Activated T-cell treated with anti-CD3 and anti-CD28 coated beads, Interleukin-2, amount 50 U/mL, for 72 hours (primary cell): ENCODE data around the gene DSTN. TPM values are rescaled to one million over a fixed set of nuclear protein-coding genes. Genes with fewer than 3 reads are reported as not detected.
A peak's percentile ranks its signal among the peaks of the same experiment; 100 is the strongest.

Experiments
- ATAC-seq, 2 donors: fragments of 150-1000 bp; cut with Tn5 transposase; replicated peaks in 1 of 2; 2 replicates each; pipeline ENCODE4 v1.10.0; 2021; ENCODE audit warnings: moderate library complexity in 2 of 2, mild to moderate bottlenecking in 1 of 2
- DNase-seq, 2 donors: peaks; one replicate each; pipeline ENCODE4 v3.0.0; 2021 to 2022; ENCODE audit warnings: mixed read lengths in 1 of 2
- H3K27ac Mint-ChIP-seq: one replicate; pipeline ENCODE4 v1.8.0; 2022; ENCODE audit warnings: mild to moderate bottlenecking, moderate library complexity, mixed read lengths
- H3K27me3 Mint-ChIP-seq: one replicate; pipeline ENCODE4 v1.8.0; 2022; ENCODE audit warnings: low read depth, mixed read lengths
- H3K36me3 Mint-ChIP-seq, 2 donors: one replicate each; pipeline ENCODE4 v1.8.0; 2022; ENCODE audit warnings: mixed read lengths in 2 of 2, mild to moderate bottlenecking in 1 of 2; ENCODE audit not compliant: insufficient read depth in 2 of 2
- H3K4me1 Mint-ChIP-seq: one replicate; pipeline ENCODE4 v1.8.0; 2022; ENCODE audit warnings: low read depth, mixed read lengths
- H3K4me3 Mint-ChIP-seq, 2 donors: one replicate each; pipeline ENCODE4 v1.8.0; 2022; ENCODE audit warnings: mild to moderate bottlenecking in 2 of 2, mixed read lengths in 2 of 2, moderate library complexity in 2 of 2
- H3K9me3 Mint-ChIP-seq, 2 donors: one replicate each; pipeline ENCODE4 v1.8.0; 2022; ENCODE audit warnings: mixed read lengths in 2 of 2
- total RNA-seq, 2 donors: library from RNA; stranded (reverse); gene quantifications; one replicate each; pipeline ENCODE4 v1.2.3, GENCODE V29; 2022

DSTN gene
- total RNA-seq, 2 donors from 2014 or later: 62.8 to 70.4 TPM

DNA sequence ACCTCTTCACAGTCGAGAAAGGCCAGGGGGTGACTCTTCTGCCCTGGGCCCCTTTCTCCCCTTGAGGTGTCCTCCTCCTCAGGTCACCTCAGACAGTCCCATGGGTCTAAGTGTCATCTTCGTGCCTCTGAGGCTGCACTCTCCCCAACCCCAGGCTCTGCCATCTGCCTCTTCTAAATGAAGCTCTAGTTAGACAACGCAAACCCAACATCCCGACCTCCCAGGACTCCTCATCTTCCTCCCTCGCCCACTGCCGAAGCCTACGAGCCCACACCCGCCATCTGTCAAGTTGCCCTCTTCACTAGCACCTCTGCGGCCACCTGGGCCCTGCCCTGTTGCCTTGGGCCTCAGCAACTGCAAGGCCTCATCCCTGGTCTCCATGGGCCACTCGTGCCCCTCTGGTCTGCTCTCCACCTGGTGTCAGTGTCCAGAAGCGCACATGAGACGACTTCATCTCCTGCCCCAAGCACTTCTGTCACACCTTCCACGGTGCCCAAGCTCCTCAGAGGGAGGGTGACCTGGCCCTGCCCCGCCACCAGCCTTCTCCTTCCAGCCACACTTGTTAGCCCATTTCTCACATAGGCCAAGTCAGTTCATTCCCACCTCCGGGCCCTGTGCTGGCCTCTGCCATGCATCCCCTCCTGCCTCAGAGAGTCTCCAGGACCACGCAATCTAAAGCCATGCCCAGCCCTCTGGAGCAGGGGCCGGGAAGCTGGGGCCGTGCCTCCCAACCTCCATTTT is 58.4 kb downstream of the DSTN start:
- Mint-ChIP-seq H3K4me3 (no peak overlapping the region), H3K4me1 (no peaks in the 10 kb centered on the region), H3K36me3 (no peaks in the 10 kb centered on the region), H3K27ac (no peak overlapping the region), H3K27me3 (no peaks in the 10 kb centered on the region), H3K9me3 (no peaks in the 10 kb centered on the region)
- ATAC-seq (peak in 1 of 2 donors; percentile 20), DNase-seq (no peak)

DNA sequence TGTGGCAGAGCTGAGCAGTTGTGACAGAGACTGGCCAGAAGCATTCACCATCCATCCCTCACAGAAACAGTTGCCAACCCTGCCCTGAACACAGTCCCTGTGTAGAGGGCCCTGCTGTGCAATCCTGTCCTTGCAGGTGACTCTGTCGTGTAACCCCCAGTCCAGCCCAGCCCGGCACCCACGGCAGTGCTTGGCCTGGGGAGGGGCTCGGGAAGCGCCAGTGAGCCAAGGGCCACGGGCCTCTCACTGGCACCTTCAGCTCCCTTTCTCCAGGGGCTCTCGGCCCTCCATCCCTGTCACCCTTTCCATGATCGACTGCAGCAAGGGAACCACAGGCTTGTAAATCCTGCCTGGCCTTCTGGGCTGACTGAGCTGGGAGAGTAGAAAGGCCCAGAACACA is 59.1 kb downstream of the DSTN start:
- no peaks in the 10 kb centered on the region for H3K4me1 Mint-ChIP-seq
- no peak for DNase-seq
- H3K4me3 Mint-ChIP-seq: no peak overlapping the region
- ATAC-seq: no peak
- H3K9me3 Mint-ChIP-seq: no peaks in the 10 kb centered on the region
- H3K36me3 Mint-ChIP-seq: no peaks in the 10 kb centered on the region
- H3K27ac Mint-ChIP-seq: no peak overlapping the region
- H3K27me3 Mint-ChIP-seq: no peaks in the 10 kb centered on the region

DNA sequence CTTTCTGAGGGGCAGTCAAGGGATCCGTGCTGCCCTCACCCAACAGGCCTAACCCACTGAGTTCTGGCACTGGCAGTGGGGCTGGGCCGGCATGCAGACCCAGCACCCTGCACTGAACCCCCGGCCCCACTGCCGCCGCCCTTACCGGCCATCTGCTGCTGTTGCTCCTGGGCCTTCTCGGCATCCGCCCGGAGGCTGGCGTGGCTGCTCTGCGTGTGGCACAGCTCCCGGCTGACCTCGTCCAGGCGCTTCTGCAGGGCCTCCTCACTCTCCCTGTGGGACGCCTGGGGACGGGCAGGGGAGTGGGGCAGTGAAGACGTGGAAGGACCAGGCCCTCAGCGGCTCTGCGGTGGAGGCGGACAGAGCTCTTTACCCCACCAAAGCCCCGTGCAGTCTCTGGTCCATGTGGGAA is 59.8 kb downstream of the DSTN start:
- Mint-ChIP-seq H3K27me3 (no peaks in the 10 kb centered on the region), H3K27ac (no peak overlapping the region), H3K36me3 (no peaks in the 10 kb centered on the region), H3K4me3 (no peak overlapping the region), H3K9me3 (no peaks in the 10 kb centered on the region), H3K4me1 (no peaks in the 10 kb centered on the region)
- DNase-seq (no peak), ATAC-seq (no peak)

DNA sequence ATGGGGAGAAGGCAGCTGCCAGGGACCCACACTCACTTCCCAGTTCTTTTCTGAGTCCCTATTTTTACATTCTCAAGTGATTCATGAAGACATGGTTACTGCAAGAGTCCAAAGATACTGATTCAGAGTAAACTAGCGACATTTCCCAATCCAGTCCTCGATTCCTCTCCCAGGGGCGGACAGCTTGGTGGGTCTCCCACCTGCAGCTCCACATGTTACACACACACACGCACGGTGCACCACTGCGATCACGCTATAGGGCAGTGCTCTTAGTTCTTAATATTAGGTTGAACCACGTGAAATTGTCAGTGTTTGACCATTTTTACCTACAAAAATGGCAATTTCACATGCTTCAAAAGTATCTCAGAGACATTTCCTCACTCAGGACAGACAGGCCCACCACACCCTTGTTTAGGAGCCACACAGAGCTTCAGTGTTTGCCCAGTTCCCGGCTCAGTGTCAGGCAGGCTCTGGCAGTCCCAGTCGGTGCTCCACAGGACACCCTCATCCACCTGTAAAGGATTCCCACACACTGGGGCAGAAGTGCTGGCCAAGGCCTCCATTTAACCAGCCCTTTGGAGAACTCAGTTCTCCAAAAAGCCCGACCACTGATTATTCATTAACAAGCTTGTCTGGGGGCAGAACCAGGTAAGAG is 60.4 kb downstream of the DSTN start:
- no peaks in the 10 kb centered on the region for H3K27me3 Mint-ChIP-seq
- no peak for ATAC-seq
- no peaks in the 10 kb centered on the region for H3K4me1 Mint-ChIP-seq
- peak overlapping the region; percentile 24 for H3K27ac Mint-ChIP-seq
- H3K4me3 Mint-ChIP-seq: no peak overlapping the region
- H3K36me3 Mint-ChIP-seq: no peaks in the 10 kb centered on the region
- DNase-seq: no peak
- H3K9me3 Mint-ChIP-seq: no peaks in the 10 kb centered on the region

DNA sequence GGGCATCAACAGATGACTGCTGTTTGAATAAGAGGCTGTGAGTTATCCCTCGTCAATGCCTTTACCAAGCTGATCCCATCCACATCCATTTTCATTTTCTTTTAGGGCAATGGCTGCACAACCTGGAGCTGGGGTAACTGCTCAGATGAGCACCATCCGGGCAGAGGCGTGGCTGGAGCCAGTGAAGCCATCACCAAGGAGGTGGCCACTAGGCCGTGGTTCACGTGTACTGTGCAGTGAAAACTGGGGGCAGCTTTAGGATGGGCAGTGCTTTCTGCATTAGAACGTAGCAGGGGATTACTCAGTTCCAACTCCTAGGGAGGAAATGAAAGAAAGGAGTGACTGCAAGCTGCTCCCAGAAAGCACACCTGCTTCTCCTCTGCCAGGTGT is 60.9 kb downstream of the DSTN start:
- DNase-seq (no peak), ATAC-seq (no peak)
- no peak overlapping the region for H3K4me3 Mint-ChIP-seq
- no peaks in the 10 kb centered on the region for H3K4me1 Mint-ChIP-seq
- H3K36me3 Mint-ChIP-seq: no peaks in the 10 kb centered on the region
- no peaks in the 10 kb centered on the region for H3K27me3 Mint-ChIP-seq
- no peak overlapping the region for H3K27ac Mint-ChIP-seq
- H3K9me3 Mint-ChIP-seq: no peaks in the 10 kb centered on the region

DNA sequence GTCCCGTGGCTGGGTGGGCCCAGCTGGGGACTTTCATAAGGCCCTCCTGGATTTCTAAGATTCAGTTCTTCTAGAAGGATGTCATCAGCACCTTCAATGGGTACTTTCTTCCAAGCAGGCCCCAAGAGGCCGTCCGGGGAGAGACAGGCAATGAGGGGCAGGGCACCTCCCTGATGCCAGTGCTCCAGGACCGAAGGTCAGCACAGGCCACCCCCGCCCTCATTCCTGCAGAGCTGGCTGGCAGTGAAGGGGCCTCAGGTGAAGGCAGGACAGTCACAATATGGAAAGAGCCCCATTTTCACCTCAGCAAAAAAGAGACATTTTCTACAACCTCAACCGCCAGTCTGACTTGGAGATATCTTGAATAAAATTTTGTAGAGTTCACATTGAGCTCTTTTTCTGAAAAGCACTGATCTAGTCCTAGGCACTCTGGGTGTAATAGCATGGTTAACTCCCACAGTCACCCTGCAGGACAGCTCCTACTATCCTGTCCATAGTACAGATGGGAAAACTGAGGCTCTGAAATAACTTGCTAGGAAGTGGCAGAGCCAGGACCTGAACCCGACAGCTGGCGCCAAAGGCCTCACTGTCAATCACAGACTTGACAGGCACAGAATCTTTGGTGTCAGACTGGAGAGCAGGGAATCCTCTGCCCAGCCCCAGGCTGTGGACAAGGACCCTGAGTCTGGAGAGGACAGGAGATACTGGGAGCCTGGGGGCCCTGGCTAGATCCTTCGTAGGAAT is 61.9 kb downstream of the DSTN start:
- ATAC-seq (no peak), DNase-seq (no peak)
- Mint-ChIP-seq H3K36me3 (no peaks in the 10 kb centered on the region), H3K27me3 (no peaks in the 10 kb centered on the region), H3K4me3 (no peak overlapping the region), H3K4me1 (no peaks in the 10 kb centered on the region), H3K27ac (no peak overlapping the region), H3K9me3 (no peaks in the 10 kb centered on the region)

DNA sequence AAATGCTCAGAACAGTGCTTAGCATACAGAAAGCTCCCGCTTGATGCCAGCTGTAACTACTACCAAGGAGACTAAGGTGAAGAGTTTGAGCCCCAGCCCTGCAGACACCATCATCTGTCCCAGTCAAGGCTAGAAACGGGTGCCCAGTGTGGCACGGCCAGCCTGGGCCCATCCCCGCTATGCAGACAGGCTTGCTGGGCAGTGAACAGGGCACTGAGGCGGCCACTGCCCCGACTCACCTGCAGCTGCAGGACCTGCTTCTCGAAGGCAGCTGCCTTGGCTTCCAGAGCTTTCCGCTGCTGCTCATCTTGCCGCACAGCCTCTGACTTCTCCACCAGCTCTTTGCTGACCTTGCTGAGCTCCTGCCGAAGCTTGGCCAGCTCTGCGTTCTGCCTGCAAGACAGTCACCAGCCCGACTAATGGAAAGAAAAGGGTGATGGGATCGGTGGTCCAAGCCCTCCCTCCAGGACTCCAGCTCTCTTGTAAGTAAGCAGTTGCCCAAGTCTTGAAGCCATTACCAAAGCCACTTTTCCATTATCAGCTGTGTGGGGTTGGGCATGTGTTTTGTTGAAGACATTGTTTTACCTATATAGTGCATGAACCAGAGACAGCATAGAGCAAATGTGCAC is 63.5 kb downstream of the DSTN start:
- Mint-ChIP-seq H3K27ac (no peak overlapping the region), H3K36me3 (no peaks in the 10 kb centered on the region), H3K4me1 (no peaks in the 10 kb centered on the region), H3K9me3 (no peaks in the 10 kb centered on the region), H3K4me3 (no peak overlapping the region), H3K27me3 (no peaks in the 10 kb centered on the region)
- DNase-seq: no peak
- ATAC-seq: no peak

DNA sequence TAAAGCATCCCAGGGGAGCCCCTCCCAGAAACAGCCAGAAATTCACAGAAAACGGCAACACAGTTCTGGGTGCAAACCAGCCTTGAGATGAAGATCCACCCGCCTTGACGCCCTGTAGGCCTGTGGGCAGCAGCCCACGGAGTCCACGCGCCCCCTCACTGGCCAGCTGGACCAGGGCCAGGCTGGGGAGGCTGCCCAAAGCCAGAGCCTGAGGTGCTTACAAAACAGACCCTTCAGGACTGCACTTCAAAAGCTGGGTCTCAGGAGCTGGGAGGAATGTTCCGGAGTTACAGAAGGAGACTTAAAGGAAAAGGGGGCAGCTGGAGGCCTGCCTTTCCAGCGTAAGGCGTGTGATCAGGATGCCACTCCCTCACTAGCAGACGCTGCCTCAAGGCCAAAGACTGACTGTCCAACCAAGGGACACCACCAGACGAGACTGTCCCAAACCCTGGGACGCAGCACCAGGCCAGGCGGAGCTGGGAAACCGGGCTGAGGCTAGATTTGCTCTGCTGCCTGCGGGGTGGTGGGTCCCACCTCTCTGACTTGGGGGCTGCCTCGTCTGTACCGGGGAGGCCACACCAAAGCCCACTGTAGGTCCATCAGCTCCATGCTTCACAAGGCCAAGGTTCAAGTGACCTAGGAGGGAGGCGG is 64.1 kb downstream of the DSTN start:
- DNase-seq (no peak), ATAC-seq (no peak)
- Mint-ChIP-seq H3K4me1 (no peaks in the 10 kb centered on the region), H3K4me3 (no peak overlapping the region), H3K36me3 (no peaks in the 10 kb centered on the region), H3K9me3 (no peaks in the 10 kb centered on the region), H3K27me3 (no peaks in the 10 kb centered on the region), H3K27ac (no peak overlapping the region)

DNA sequence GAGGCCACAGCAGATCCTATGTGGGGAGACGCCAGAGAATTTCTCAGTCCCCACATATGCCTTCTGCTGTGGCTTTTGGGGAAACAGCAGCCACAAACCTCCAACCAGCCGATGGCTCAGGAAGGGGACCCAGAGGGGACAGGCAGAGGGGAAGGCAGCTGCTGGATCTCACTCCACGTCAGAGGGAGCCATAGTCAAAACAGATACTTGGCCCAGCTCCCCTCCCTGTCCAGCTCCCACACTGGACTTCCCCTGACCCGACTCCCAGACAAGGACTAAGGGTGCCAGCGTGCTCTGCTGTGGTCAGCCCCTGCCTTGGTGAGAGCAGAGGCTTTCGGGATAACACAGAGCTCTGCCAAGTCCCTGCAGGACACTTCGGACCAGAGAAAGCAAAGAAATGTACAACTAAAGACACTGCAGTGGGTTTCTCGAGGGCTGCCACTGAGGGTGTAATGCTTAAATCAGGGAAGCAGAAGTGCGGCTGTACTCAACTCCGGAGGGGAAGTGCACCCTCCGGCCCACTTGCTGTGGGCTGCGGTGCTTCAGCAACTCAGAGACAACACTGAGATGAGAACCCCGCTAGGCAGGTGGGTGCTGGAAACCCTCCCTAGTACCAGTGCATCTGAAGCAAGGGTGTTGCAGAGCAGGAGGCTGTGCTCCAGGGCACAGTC is 64.9 kb downstream of the DSTN start:
- H3K36me3 Mint-ChIP-seq: no peaks in the 10 kb centered on the region

DNA sequence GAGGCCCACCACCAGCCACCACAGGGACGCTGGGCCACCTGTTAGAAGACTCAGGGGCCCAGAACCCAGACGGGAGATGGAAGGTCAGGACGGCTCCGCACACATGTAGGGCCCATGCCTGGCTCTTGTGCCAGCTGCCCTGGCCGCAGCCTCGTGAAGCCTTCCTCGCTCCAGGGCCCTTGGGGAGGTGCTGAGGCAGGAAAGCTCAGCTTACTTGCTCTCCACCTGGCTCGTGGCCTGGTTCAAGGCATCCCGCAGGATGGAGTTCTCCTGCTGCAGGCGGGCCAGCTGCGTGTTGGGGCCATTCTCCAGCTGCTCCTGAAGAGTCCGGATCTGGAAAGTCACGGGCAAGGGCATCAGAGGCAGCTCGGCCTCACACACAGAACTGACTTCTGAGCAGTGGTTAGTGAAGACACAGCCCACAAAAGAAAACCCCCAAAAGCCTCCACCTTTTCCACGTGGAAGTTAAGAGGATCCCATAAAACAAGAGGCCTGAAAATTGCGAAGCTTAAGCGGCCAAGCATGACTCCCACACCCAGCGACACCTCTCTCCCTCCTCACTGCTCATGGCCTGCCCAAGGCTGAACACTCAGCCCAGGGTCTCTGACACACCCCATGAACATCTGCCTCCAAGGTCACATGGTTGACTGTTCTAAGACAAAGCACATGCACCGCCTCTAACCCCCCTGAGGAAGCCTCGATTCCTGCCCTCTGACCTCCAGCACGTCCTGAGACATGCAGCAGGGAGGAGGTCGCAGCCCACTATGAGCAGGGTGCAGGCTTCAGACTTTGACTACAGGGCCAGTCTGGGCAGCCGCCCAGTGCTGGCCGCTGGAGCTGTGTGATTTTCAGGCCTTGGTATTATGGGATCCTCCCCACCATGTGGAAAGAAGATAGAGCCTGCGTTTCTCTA is 65.7 kb downstream of the DSTN start:
- no peaks in the 10 kb centered on the region for H3K9me3 Mint-ChIP-seq
- H3K27ac Mint-ChIP-seq: no peak overlapping the region
- H3K4me1 Mint-ChIP-seq: no peaks in the 10 kb centered on the region
- no peaks in the 10 kb centered on the region for H3K36me3 Mint-ChIP-seq
- DNase-seq (no peak), ATAC-seq (no peak)
- H3K4me3 Mint-ChIP-seq: no peak overlapping the region
- no peaks in the 10 kb centered on the region for H3K27me3 Mint-ChIP-seq

More for the DNA sequence above, 64.9 kb downstream of the DSTN start:
- Mint-ChIP-seq H3K27me3 (no peaks in the 10 kb centered on the region), H3K4me3 (no peak overlapping the region), H3K27ac (no peak overlapping the region), H3K4me1 (no peaks in the 10 kb centered on the region), H3K9me3 (no peaks in the 10 kb centered on the region)
- DNase-seq (no peak), ATAC-seq (no peak)

DNA sequence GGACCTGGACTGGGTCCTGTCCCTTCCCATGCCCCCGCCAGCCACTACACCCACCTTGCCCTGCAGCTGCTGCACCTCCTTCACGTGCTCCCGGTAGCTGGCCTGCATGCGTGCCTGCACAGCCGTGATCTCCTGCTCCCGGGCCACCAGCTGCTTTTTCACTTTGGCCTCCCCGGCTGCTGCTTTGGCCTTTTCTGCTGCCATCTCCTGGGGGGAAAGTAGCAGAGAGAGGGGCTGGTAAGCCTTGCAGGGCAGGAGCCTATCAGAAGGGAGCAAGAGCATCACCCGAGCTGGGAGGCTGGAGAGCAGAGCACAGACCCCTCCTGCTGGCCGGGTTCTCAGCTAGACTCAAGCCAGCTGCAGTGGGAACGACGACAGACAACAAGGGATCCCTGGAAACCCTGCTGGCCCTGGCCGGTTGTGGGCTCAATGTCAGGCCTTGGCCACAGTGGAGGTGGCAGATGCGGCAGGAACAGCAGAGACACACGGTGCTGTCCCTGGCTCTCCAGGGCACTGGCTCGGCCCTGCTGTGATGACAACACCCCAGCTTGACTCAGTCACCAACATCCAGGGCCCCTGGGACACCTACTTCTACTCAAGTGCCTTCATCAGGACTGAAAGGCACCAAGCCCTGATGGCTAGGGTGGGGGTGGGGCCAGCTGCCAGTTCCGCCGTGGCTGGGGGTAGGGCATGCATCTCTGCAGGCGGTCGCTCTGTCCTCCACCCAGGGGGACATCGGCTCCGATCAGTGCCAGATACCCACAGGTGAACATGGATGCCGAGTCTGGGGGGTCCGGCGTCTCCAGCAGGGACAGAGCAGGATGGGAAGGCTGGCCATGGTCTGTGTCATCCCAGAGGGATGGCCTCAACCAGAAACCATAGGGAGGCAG is 66.9 kb downstream of the DSTN start:
- no peak overlapping the region for H3K4me3 Mint-ChIP-seq
- ATAC-seq (no peak), DNase-seq (no peak)
- no peak overlapping the region for H3K27ac Mint-ChIP-seq
- H3K36me3 Mint-ChIP-seq: no peaks in the 10 kb centered on the region
- H3K9me3 Mint-ChIP-seq: no peaks in the 10 kb centered on the region
- H3K27me3 Mint-ChIP-seq: no peaks in the 10 kb centered on the region
- H3K4me1 Mint-ChIP-seq: no peaks in the 10 kb centered on the region
